Measurements from ENCODE around the gene ACOX3. TPM values are rescaled to one million over a fixed set of nuclear protein-coding genes. Genes with fewer than 3 reads are reported as not detected.

The ACOX3 gene
- total and polyA plus RNA-seq, 9 of the 15 experiments (the other 6 are each of a cell fraction or from before 2014, with no cell fraction given), result 0.68 to 7.3 (median 3.7) TPM

- no peak overlapping the region for H3K4me2 ChIP-seq (ENCODE audit: insufficient read depth, low read length)
- intact Hi-C loops (cut with micrococcal nuclease) (no loop called here), in situ Hi-C loops (cut with MboI) (no loop called here)
- ChIA-PET CTCF (ENCODE audit: low intra/inter-chr PET ratio) (interaction anchor here (3.1 kb wide), 1 partner anchor 127 kb away, joined by 64 read pairs; the partner anchor contains the start of gene CPZ), POLR2A (interaction anchor here (1.0 to 1.1 kb wide), 2 partner anchors 13 to 16 kb away, joined by 3 to 5 read pairs; no protein-coding TSS in a partner anchor)
- WGBS (ENCODE audit: insufficient coverage, low coverage, missing lambda C conversion rate), result 94% methylated on average over 16 of the region's 18 CpGs
- H3K9ac ChIP-seq (ENCODE audit: insufficient read depth in 1 of 2, low read depth in 2 of 2, low read length in 2 of 2), result peak overlapping the region in 1 of 2 experiments; percentile 15; a peak in 1 of 4 replicates
- no peak overlapping the region for H3K27ac ChIP-seq (ENCODE audit: extremely low read depth, low read depth, low read length)
- ATAC-seq (no peak), FAIRE-seq (no peak), DNase-seq (ENCODE audit: extremely low read depth in 1 of 4, low spot score in 3 of 4) (no peak)
- no peaks in the 10 kb centered on the region for H3K9me3 ChIP-seq (replicated peaks; ENCODE audit: control insufficient read depth, insufficient read depth, low read depth, low read length)
- no peak for TF ChIP-seq NR2C1 (IDR thresholded peaks at IDR 0.05)
- no peak for TF ChIP-seq NR2C1 (tag; IDR thresholded peaks at IDR 0.05)
- TF ChIP-seq CBX1 (IDR thresholded peaks at IDR 0.05; ENCODE audit: low read depth), result no peak
- no peak for TF ChIP-seq CXXC5 (CRISPR knock-in tag; IDR thresholded peaks at IDR 0.05)
- no peak for TF ChIP-seq ZNF696 (CRISPR knock-in tag; conservative IDR thresholded peaks at IDR 0.05)
- TF ChIP-seq ZNF146 (CRISPR knock-in tag; IDR thresholded peaks at IDR 0.05; ENCODE audit: unreplicated experiment), result no peak
- TF ChIP-seq HDAC1 (IDR thresholded peaks at IDR 0.05), result no peak
- no peak for TF ChIP-seq HNRNPL (IDR thresholded peaks at IDR 0.05; ENCODE audit: low read depth, low read length)
- TF ChIP-seq XRCC4 (IDR thresholded peaks at IDR 0.05; ENCODE audit: extremely low read depth, insufficient read depth, insufficient read length), result no peak
- no peak for TF ChIP-seq ZKSCAN8 (CRISPR knock-in tag; IDR thresholded peaks at IDR 0.05)
- TF ChIP-seq NFYB (IDR thresholded peaks at IDR 0.05; ENCODE audit: extremely low read depth, insufficient read length), result no peak
- no peak for TF ChIP-seq RNF219 (CRISPR knock-in tag; IDR thresholded peaks at IDR 0.05)
- no peak for TF ChIP-seq ZNF695 (CRISPR knock-in tag; IDR thresholded peaks at IDR 0.05)
- 0 out of 2 replicates have a peak, but pooled peaks cover 3% of the 10 kb centered on the region for H4K20me1 ChIP-seq (replicated peaks; ENCODE audit: control insufficient read depth, insufficient read depth, low read length)
- no peaks in the 10 kb centered on the region for H3K9me1 ChIP-seq (ENCODE audit: control insufficient read depth, insufficient read depth, low read length)
- no peak overlapping the region for H3K4me3 ChIP-seq
- H3K4me1 ChIP-seq (replicated peaks in 1 of 2; ENCODE audit: control insufficient read depth in 2 of 2, insufficient read depth in 2 of 2, low read length in 2 of 2), result peaks cover 0 to 18% of the 10 kb centered on the region in 2 experiments; a peak in 2 of 5 replicates
- H3K27me3 ChIP-seq (ENCODE audit: control insufficient read depth in 2 of 2, insufficient read depth in 2 of 2, low read length in 2 of 2), result no peaks in the 10 kb centered on the region
- peaks cover 61% of the 10 kb centered on the region; the same call in 2 of the 3 replicates for H3K36me3 ChIP-seq (ENCODE audit: control insufficient read depth, insufficient read depth, low read length)
- no peaks in the 10 kb centered on the region for H3K79me2 ChIP-seq (ENCODE audit: control insufficient read depth, insufficient read depth, low read length)
- BruUV-seq (replicated peaks), result no TSS peak
- no peak overlapping the region for H2AFZ ChIP-seq (ENCODE audit: low read depth, low read length)
These were observed 26.5 kb upstream of the ACOX3 start for GRCh38 chr4:8467016-8467415.

Measured in K562 (cell line).